Keratinocyte (primary cell): ENCODE measurements around the gene AGTRAP. TPM values are rescaled to one million over a fixed set of nuclear protein-coding genes. Genes with fewer than 3 reads are reported as not detected.

Source experiments
- DNase-seq: peaks from one replicate; pipeline ENCODE4 v3.0.0-alpha.2; 2011; ENCODE audit warnings: low read depth, missing footprints, low spot score
- FAIRE-seq: peaks from 2 replicates; lab custom pipeline; 2011; peaks lifted over from hg19 to GRCh38; lab: Jason Lieb, UNC
- H2AFZ ChIP-seq: 2 replicates; pipeline ENCODE4 v1.6.0; 2012; ENCODE audit warnings: low read length, control low read depth, inconsistent platforms; ENCODE audit not compliant: control insufficient read depth
- H3K27ac ChIP-seq: 2 replicates; pipeline ENCODE4 v1.5.1; 2011; ENCODE audit warnings: low read length; ENCODE audit not compliant: control insufficient read depth, insufficient read depth
- H3K27me3 ChIP-seq: 3 replicates; pipeline ENCODE4 v1.6.0; 2011; ENCODE audit warnings: low read length; ENCODE audit not compliant: control insufficient read depth, insufficient read depth; ENCODE audit errors: extremely low read depth
- H3K36me3 ChIP-seq, 2 experiments: 2 replicates in 1 of 2; 3 replicates in 1 of 2; pipeline ENCODE4 v1.5.1; 2011; ENCODE audit warnings: low read length in 2 of 2, mild to moderate bottlenecking in 1 of 2; ENCODE audit not compliant: control insufficient read depth in 2 of 2, insufficient read depth in 2 of 2; ENCODE audit errors: extremely low read depth in 1 of 2
- H3K4me1 ChIP-seq: 3 replicates; pipeline ENCODE4 v1.5.1; 2011; ENCODE audit warnings: low read length; ENCODE audit not compliant: control insufficient read depth, insufficient read depth; ENCODE audit errors: extremely low read depth
- H3K4me2 ChIP-seq: 3 replicates; pipeline ENCODE4 v1.6.0; 2011; ENCODE audit warnings: low read depth, low read length; ENCODE audit not compliant: control insufficient read depth, insufficient read depth; ENCODE audit errors: extremely low read depth
- H3K4me3 ChIP-seq, 3 experiments: fragments of 200-600 bp in 1 of 3; sonication (generic) in 1 of 3; 2 replicates in 2 of 3; 3 replicates in 1 of 3; pipeline ENCODE4 v1.5.1; 2011 to 2016; ENCODE audit warnings: low read length in 3 of 3, mild to moderate bottlenecking in 3 of 3, control low read depth in 2 of 3, inconsistent platforms in 1 of 3, low read depth in 1 of 3, mixed read lengths in 1 of 3, mixed run types in 1 of 3, moderate library complexity in 1 of 3; ENCODE audit not compliant: control insufficient read depth in 2 of 3, insufficient read depth in 2 of 3; ENCODE audit errors: extremely low read depth in 1 of 3
- H3K79me2 ChIP-seq: 2 replicates; pipeline ENCODE4 v1.6.0; 2012; ENCODE audit warnings: low read length; ENCODE audit not compliant: control insufficient read depth, insufficient read depth
- H3K9ac ChIP-seq: 3 replicates; pipeline ENCODE4 v1.6.0; 2011; ENCODE audit warnings: low read length; ENCODE audit not compliant: control insufficient read depth, insufficient read depth; ENCODE audit errors: extremely low read depth
- H3K9me1 ChIP-seq: 3 replicates; pipeline ENCODE4 v1.6.0; 2011; ENCODE audit warnings: low read length; ENCODE audit not compliant: control insufficient read depth, insufficient read depth; ENCODE audit errors: extremely low read depth
- H3K9me3 ChIP-seq: 2 replicates; pipeline ENCODE4 v1.5.1; 2012; ENCODE audit warnings: low read depth, low read length; ENCODE audit not compliant: control insufficient read depth
- H4K20me1 ChIP-seq: 3 replicates; pipeline ENCODE4 v1.6.0; 2011; ENCODE audit warnings: low read length; ENCODE audit not compliant: control insufficient read depth, insufficient read depth; ENCODE audit errors: extremely low read depth
- CTCF ChIP-seq, 3 experiments: IDR thresholded peaks in 1 of 3; conservative IDR thresholded peaks in 1 of 3; optimal IDR thresholded peaks in 1 of 3; 2 replicates in 2 of 3; 3 replicates in 1 of 3; pipeline versions ENCODE3 to v1.5.1; 2011; ENCODE audit warnings: low read length in 3 of 3, mild to moderate bottlenecking in 3 of 3, moderate library complexity in 2 of 3, control low read depth in 1 of 3, inconsistent platforms in 1 of 3; ENCODE audit not compliant: insufficient read depth in 2 of 3; ENCODE audit errors: extremely low read depth in 1 of 3
- EZH2 ChIP-seq: IDR thresholded peaks from one replicate; pipeline ENCODE4 v1.6.1; 2012; ENCODE audit warnings: inconsistent platforms, mild to moderate bottlenecking, low read length, moderate library complexity
- dilution Hi-C: fragments of 300-500 bp; cut with MboI; formaldehyde crosslinking; loops from one replicate; pipeline ENCODE4 v1.7.0; 2020; ENCODE audit warnings: low sequenced_read_pairs; ENCODE audit not compliant: extremely low pct_ligation_motif_present
- polyA plus RNA-seq, 5 experiments: library from polyadenylated mRNA; depleted of rRNA in 3 of 5; stranded (reverse) in 3 of 5; stranded (forward) in 1 of 5; unstranded in 1 of 5; fragments of >200 nt; gene quantifications; 1 replicate in 1 of 5; 2 replicates in 3 of 5; 3 replicates in 1 of 5; pipeline versions ENCODE4 v1.2.1 to v1.2.3, GENCODE V29; 2011 to 2012; ENCODE audit warnings: missing spikeins in 2 of 5, low read depth in 1 of 5, low replicate concordance in 1 of 5

AGTRAP gene
- polyA plus RNA-seq, 1 donor (not counting 4 experiments of a cell fraction or from before 2014, with no cell fraction given), result 36.7 TPM

GRCh38 chr1:11704194-11704529 lies 31.8 kb upstream of the AGTRAP start:
- Histone ChIP-seq H3K4me3 (no peak overlapping the region), H3K4me2 (no peak overlapping the region), H3K79me2 (no peaks in the 10 kb centered on the region), H3K36me3 (no peaks in the 10 kb centered on the region), H3K27me3 (peaks cover 57% of the 10 kb centered on the region), H3K27ac (no peak overlapping the region), H3K9ac (no peak overlapping the region), H2AFZ (no peak overlapping the region), H3K9me1 (no peaks in the 10 kb centered on the region), H3K9me3 (no peaks in the 10 kb centered on the region), H3K4me1 (peaks cover 3% of the 10 kb centered on the region), H4K20me1 (no peaks in the 10 kb centered on the region)
- FAIRE-seq (no peak), DNase-seq (no peak)
- dilution Hi-C loops, result no loop called here
- no peak for TF ChIP-seq EZH2
- TF ChIP-seq CTCF (optimal IDR thresholded peaks at IDR 0.05 in 1 of 3, IDR thresholded peaks at IDR 0.05 in 1 of 3, conservative IDR thresholded peaks at IDR 0.05 in 1 of 3; ENCODE audit: extremely low read depth in 1 of 3, insufficient read depth in 2 of 3, low read length in 3 of 3), result no peak

- Histone ChIP-seq H3K9ac (no peak overlapping the region), H3K9me1 (no peaks in the 10 kb centered on the region), H3K36me3 (no peaks in the 10 kb centered on the region), H3K4me3 (no peak overlapping the region), H3K27me3 (peaks cover 57% of the 10 kb centered on the region), H3K4me2 (no peak overlapping the region), H3K79me2 (no peaks in the 10 kb centered on the region), H3K9me3 (no peaks in the 10 kb centered on the region), H4K20me1 (no peaks in the 10 kb centered on the region), H3K4me1 (peaks cover 3% of the 10 kb centered on the region), H2AFZ (no peak overlapping the region), H3K27ac (no peak overlapping the region)
- dilution Hi-C loops, result no loop called here
- no peak for TF ChIP-seq EZH2
- TF ChIP-seq CTCF (optimal IDR thresholded peaks at IDR 0.05 in 1 of 3, IDR thresholded peaks at IDR 0.05 in 1 of 3, conservative IDR thresholded peaks at IDR 0.05 in 1 of 3; ENCODE audit: extremely low read depth in 1 of 3, insufficient read depth in 2 of 3, low read length in 3 of 3), result no peak
- DNase-seq (no peak), FAIRE-seq (no peak)
These were observed 31.1 kb upstream of the AGTRAP start for GRCh38 chr1:11704691-11705475.
